Esophagus squamous epithelium (tissue), 5 donors: ENCODE data around the gene ZMIZ1. TPM values are rescaled to one million over a fixed set of nuclear protein-coding genes. Genes with fewer than 3 reads are reported as not detected.

Experiments used
- DNase-seq: peaks from one replicate; lab custom pipeline; 2025; lab: John Stamatoyannopoulos, UW
- H3K27ac ChIP-seq, 4 donors: fragments of 200-600 bp; sonication (generic); one replicate each; pipeline ENCODE4 v1.5.1; 2016 to 2019; ENCODE audit warnings: mild to moderate bottlenecking in 1 of 4
- H3K27me3 ChIP-seq, 4 donors: fragments of 200-600 bp; sonication (generic); 1 replicate in 3 of 4; 2 replicates in 1 of 4; pipeline versions ENCODE4 v1.5.1 to v1.6.0; 2017 to 2021; ENCODE audit warnings: antibody characterized with exemption in 1 of 4
- H3K36me3 ChIP-seq, 3 donors: fragments of 200-600 bp; sonication (generic); one replicate each; pipeline ENCODE4 v1.5.1; 2016 to 2019
- H3K4me1 ChIP-seq, 3 donors: fragments of 200-600 bp; sonication (generic); one replicate each; pipeline ENCODE4 v1.5.1; 2017 to 2019
- H3K4me3 ChIP-seq, 4 donors: fragments of 200-600 bp; sonication (generic); 1 replicate in 3 of 4; 2 replicates in 1 of 4; pipeline ENCODE4 v1.5.1; 2016 to 2019; ENCODE audit warnings: mild to moderate bottlenecking in 2 of 4, moderate library complexity in 1 of 4
- H3K9me3 ChIP-seq, 3 donors: fragments of 200-600 bp; sonication (generic); one replicate each; pipeline ENCODE4 v1.5.1; 2016 to 2019
- CTCF ChIP-seq, 6 experiments: fragments of 450-650 bp in 4 of 6; fragments of 200-600 bp in 2 of 6; sonication (generic) in 2 of 6; IDR thresholded peaks; one replicate each; pipeline ENCODE4 v1.5.1; 2016 to 2019; ENCODE audit warnings: antibody characterized with exemption in 6 of 6, mild to moderate bottlenecking in 4 of 6, moderate library complexity in 4 of 6
- POLR2A ChIP-seq, 4 donors: fragments of 450-650 bp; IDR thresholded peaks; one replicate each; pipeline ENCODE4 v1.6.1; 2017; ENCODE audit warnings: antibody characterized with exemption in 4 of 4, mild to moderate bottlenecking in 4 of 4, moderate library complexity in 3 of 4
- WGBS, 2 donors: methylation state at CpG; one replicate each; pipeline ENCODE4 v1.1.5; 2018; 5-methylcytosine and 5-hydroxymethylcytosine counted together
- intact Hi-C: fragments of 100-400 bp; cut with DNase I; formaldehyde crosslinking; loops from one replicate; pipeline ENCODE4 v1.15.0; 2022
- total RNA-seq, 4 donors: library from RNA; depleted of rRNA; stranded (reverse); fragments of >200 nt; gene quantifications; one replicate each; pipeline ENCODE4 v1.1.0, GENCODE V29; 2016
- donor health status: DM: yes; HTN: yes; CAD: no.

The ZMIZ1 gene
- total RNA-seq, 4 donors from 2014 or later, result 28.2 to 79.5 (median 40.4) TPM

GRCh38 chr10:79046326-79046725, 22.4 kb upstream of the ZMIZ1 start:
- TF ChIP-seq CTCF (IDR thresholded peaks at IDR 0.05), result no peak
- no peak for TF ChIP-seq POLR2A (IDR thresholded peaks at IDR 0.05)
- no peaks in the 10 kb centered on the region for H3K36me3 ChIP-seq
- WGBS, 2 donors, result 79 to 89% methylated on average over 9 of the region's 9 CpGs
- no peak overlapping the region for H3K27ac ChIP-seq
- no peak overlapping the region for H3K4me3 ChIP-seq
- intact Hi-C loops, result no loop called here
- H3K4me1 ChIP-seq, result peaks cover 19 to 65% (median 20%) of the 10 kb centered on the region in 3 donors
- no peaks in the 10 kb centered on the region for H3K9me3 ChIP-seq
- H3K27me3 ChIP-seq, result no peaks in the 10 kb centered on the region
- DNase-seq, result no peak

- intact Hi-C loops, result no loop called here
- H3K4me1 ChIP-seq, result peaks cover 19 to 65% (median 20%) of the 10 kb centered on the region in 3 donors
- peak overlapping the region in 1 of 4 donors; percentile 9 for H3K27ac ChIP-seq
- no peaks in the 10 kb centered on the region for H3K27me3 ChIP-seq
- 77 to 100% methylated on average over 1 to 4 of the region's 6 CpGs for WGBS, 2 donors
- no peak overlapping the region for H3K4me3 ChIP-seq
- H3K36me3 ChIP-seq, result no peaks in the 10 kb centered on the region
- no peak for DNase-seq
- H3K9me3 ChIP-seq, result no peaks in the 10 kb centered on the region
- no peak for TF ChIP-seq POLR2A (IDR thresholded peaks at IDR 0.05)
- TF ChIP-seq CTCF (IDR thresholded peaks at IDR 0.05), result no peak
Measured at GRCh38 chr10:79046741-79047583, 21.8 kb upstream of the ZMIZ1 start.

GRCh38 chr10:79047584-79047874, 21.2 kb upstream of the ZMIZ1 start:
- Histone ChIP-seq H3K9me3 (no peaks in the 10 kb centered on the region), H3K27me3 (no peaks in the 10 kb centered on the region), H3K4me3 (no peak overlapping the region), H3K4me1 (peaks cover 19 to 59% (median 20%) of the 10 kb centered on the region in 3 donors), H3K36me3 (no peaks in the 10 kb centered on the region), H3K27ac (no peak overlapping the region)
- TF ChIP-seq POLR2A (IDR thresholded peaks at IDR 0.05) (no peak), CTCF (IDR thresholded peaks at IDR 0.05) (no peak)
- 73 to 90% methylated on average over 3 to 4 of the region's 4 CpGs for WGBS, 2 donors
- no peak for DNase-seq
- intact Hi-C loops, result no loop called here

DNA sequence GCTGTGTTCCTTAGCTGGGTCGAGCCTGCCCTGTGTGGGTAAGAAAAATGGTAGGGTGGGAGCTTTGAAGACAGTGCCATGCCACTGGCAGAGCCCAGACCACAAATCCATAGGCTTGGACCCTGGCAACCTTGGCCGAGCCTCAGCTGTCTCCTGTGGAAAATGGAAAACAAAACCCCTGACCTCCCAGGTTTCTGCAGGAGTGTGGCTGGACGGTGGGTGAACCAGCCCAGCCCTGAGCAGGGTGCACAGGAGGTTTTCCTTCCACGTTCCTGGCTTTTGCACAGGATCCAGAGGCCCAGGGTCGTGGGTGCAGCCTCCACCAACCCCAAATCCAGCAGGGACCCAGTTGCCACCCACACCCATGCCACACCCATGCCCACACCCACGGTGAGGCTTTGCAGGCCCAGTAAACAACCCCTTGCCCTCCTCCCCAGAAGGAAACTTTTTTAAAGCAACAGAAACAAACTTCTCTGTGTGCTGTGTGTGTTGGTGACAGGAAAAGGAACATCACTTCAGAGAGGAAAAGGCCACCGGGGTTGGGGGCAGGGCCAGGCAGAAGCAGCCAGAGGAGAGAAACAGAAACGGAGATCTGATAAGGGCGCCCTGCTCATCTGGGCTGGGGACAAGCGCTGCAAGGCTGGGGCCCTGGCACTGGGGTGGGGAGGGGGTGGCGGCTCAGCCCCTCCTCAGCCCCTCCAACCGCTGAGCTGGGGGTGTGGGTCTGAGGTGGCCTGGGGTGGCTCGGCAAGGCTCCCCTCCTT, 20.7 kb upstream of the ZMIZ1 start:
- TF ChIP-seq POLR2A (IDR thresholded peaks at IDR 0.05), result no peak
- TF ChIP-seq CTCF (IDR thresholded peaks at IDR 0.05), result no peak
- Histone ChIP-seq H3K9me3 (no peaks in the 10 kb centered on the region), H3K27me3 (no peaks in the 10 kb centered on the region), H3K36me3 (no peaks in the 10 kb centered on the region), H3K4me1 (peaks cover 19 to 54% (median 20%) of the 10 kb centered on the region in 3 donors), H3K4me3 (peak overlapping the region in 1 of 4 donors; percentile 14), H3K27ac (peak overlapping the region in 3 of 4 donors; percentile 11 to 54 (median 34))
- intact Hi-C loops, result no loop called here
- no peak for DNase-seq
- 50 to 67% methylated on average over 10 of the region's 13 CpGs for WGBS, 2 donors
